PC-9 (cell line): ENCODE results near the gene G6PC3. TPM values are rescaled to one million over a fixed set of nuclear protein-coding genes. Genes with fewer than 3 reads are reported as not detected.
"Not testable (repeated sequence)": the region's sequence is repeated elsewhere in the genome, so short reads cannot be mapped to it uniquely, and the experiment has no call there.

ENCODE experiments used
- Bru-seq: library from RNA; stranded (reverse); fragments of 400-500 nt; gene quantifications from one replicate; lab custom pipeline; 2021; lab: Mats Ljungman, UMichigan
- BruChase-seq, 2 experiments: library from RNA; stranded (reverse); fragments of 400-500 nt; gene quantifications; one replicate each; lab custom pipeline; 2021; lab: Mats Ljungman, UMichigan
- BruUV-seq: library from RNA; stranded (reverse); fragments of 400-500 nt; replicated peaks from 2 replicates; lab custom pipeline; 2021; lab: Mats Ljungman, UMichigan
- CTCF ChIA-PET: fragments of 300-600 bp; sonication (Branson Sonifier 250); formaldehyde crosslinking; loops from one replicate; lab custom pipeline; 2022; ENCODE audit warnings: antibody characterized with exemption; lab: Charles Lee
- POLR2A ChIA-PET: fragments of 300-600 bp; sonication (Branson Sonifier 250); formaldehyde crosslinking; loops from one replicate; lab custom pipeline; 2022; ENCODE audit warnings: antibody characterized with exemption; ENCODE audit not compliant: unreplicated experiment; lab: Charles Lee
- DNase-seq, 2 experiments: peaks; one replicate each; pipeline versions ENCODE4 v3.0.0 to v3.0.0-alpha.2; 2015 to 2022; ENCODE audit warnings: mixed read lengths in 1 of 2
- H2AFZ ChIP-seq: fragments of 200-600 bp; sonication (generic); 2 replicates; pipeline ENCODE4 v1.8.1; 2017; ENCODE audit warnings: antibody characterized with exemption
- H3F3A ChIP-seq: fragments of 200-600 bp; sonication (generic); 2 replicates; pipeline ENCODE4 v1.8.1; 2017; ENCODE audit warnings: antibody characterized with exemption, mild to moderate bottlenecking, low read depth; ENCODE audit not compliant: insufficient read depth
- H3K27ac ChIP-seq: fragments of 200-600 bp; sonication (generic); 2 replicates; pipeline ENCODE4 v1.6.1; 2016; ENCODE audit warnings: mixed run types
- H3K27me3 ChIP-seq: fragments of 200-600 bp; sonication (generic); 2 replicates; pipeline ENCODE4 v1.6.1; 2016; ENCODE audit warnings: low read depth, mixed run types; ENCODE audit not compliant: insufficient read depth
- H3K36me3 ChIP-seq: fragments of 200-600 bp; sonication (generic); 2 replicates; pipeline ENCODE4 v1.6.1; 2016; ENCODE audit warnings: low read depth, mixed run types
- H3K4me1 ChIP-seq: fragments of 200-600 bp; sonication (generic); replicated peaks from 2 replicates; pipeline ENCODE4 v1.6.1; 2016; ENCODE audit warnings: mixed run types; ENCODE audit not compliant: insufficient read depth
- H3K4me2 ChIP-seq: fragments of 200-600 bp; sonication (generic); 2 replicates; pipeline ENCODE4 v1.6.1; 2017; ENCODE audit warnings: mixed run types
- H3K4me3 ChIP-seq: fragments of 200-600 bp; sonication (generic); 2 replicates; pipeline ENCODE4 v1.6.1; 2016; ENCODE audit warnings: mixed run types
- H3K79me2 ChIP-seq: fragments of 200-600 bp; sonication (generic); 2 replicates; pipeline ENCODE4 v1.6.1; 2017; ENCODE audit warnings: low read depth, mixed run types
- H3K9me2 ChIP-seq: fragments of 200-600 bp; sonication (generic); 2 replicates; pipeline ENCODE4 v1.8.1; 2017; ENCODE audit warnings: mild to moderate bottlenecking; ENCODE audit not compliant: insufficient read depth
- H3K9me3 ChIP-seq: fragments of 200-600 bp; sonication (generic); 2 replicates; pipeline ENCODE4 v1.8.1; 2016; ENCODE audit warnings: low read depth; ENCODE audit not compliant: insufficient read depth
- H4K20me1 ChIP-seq: fragments of 200-600 bp; sonication (generic); 2 replicates; pipeline ENCODE4 v1.8.1; 2017; ENCODE audit not compliant: insufficient read depth
- EZH2 ChIP-seq: fragments of 200-600 bp; sonication (generic); IDR thresholded peaks from 2 replicates; pipeline ENCODE4 v1.8.0; 2017; ENCODE audit warnings: antibody characterized with exemption, low read depth
- intact Hi-C: fragments of 100-400 bp; cut with micrococcal nuclease; formaldehyde crosslinking; loops from one replicate; pipeline ENCODE4 v1.10.0; 2022; ENCODE audit not compliant: unreplicated experiment
- long read RNA-seq: library from polyadenylated mRNA; stranded (forward); transcript quantifications from one replicate; pipeline ENCODE4 v2.0.0, GENCODE V29; 2022
- total RNA-seq: library from RNA; stranded (reverse); gene quantifications from 2 replicates; pipeline ENCODE4 v1.2.3, GENCODE V29; 2021
- TF ChIP-seq, protein P1 (sequence below): fragments of 200-600 bp; sonication (generic); conservative IDR thresholded peaks from 2 replicates; pipeline ENCODE4 v1.6.1; 2017; ENCODE audit warnings: mixed run types, antibody characterized with exemption, mild to moderate bottlenecking, moderate library complexity

The G6PC3 gene
- 69.3 and 70.9 TPM in 2 replicates for total RNA-seq
- Bru-seq, nascent RNA = percentile 76 among the genes with signal in this experiment
- BruChase-seq, experiment 1, labeled RNA remaining after a 2-hour chase = percentile 67 among the genes with signal in this experiment
- BruChase-seq, experiment 2, labeled RNA remaining after a 6-hour chase = percentile 79 among the genes with signal in this experiment
- long read RNA-seq, transcript G6PC3-201 (6 exons, 1,533 nt) = major isoform, 101 of 145 reads
- long read RNA-seq, partial matches to known transcripts = 2 of 145 reads
- long read RNA-seq, other reads (novel, unspliced or antisense) = 39 of 145 reads

DNA sequence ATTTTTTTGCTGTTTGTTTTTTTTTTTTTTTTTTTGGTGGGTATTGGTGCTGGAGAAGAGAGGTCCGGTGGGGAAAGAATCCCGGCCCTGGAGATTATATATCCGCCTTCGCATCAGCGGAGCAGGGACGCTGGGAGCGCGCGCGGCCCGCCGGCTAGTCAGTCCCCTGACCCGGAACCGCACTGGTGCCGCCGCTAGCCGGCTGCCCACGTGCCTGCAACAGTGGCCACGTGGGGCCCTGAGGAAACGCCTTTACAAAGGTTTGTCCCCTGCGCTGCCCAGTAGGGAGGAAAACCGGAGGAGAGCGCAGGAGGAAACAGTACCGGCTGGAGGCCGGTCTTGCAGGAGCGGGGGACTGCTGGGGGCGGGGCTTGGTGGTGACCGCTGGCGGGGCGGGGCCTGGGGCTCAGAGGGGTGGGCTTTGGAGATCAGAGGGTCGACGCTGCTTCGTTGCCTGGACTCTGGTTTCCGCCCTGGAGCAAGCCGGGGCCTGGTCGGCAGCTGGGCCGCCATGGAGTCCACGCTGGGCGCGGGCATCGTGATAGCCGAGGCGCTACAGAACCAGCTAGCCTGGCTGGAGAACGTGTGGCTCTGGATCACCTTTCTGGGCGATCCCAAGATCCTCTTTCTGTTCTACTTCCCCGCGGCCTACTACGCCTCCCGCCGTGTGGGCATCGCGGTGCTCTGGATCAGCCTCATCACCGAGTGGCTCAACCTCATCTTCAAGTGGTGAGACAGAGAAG, at the start of gene G6PC3:
G6PC3 (plus strand) TSS at position 281 of the 743 bp plus-strand sequence; CDS start at position 512, 231 bp downstream.
- peaks cover 42% of the 10 kb centered on the region for H3K79me2 ChIP-seq
- TF ChIP-seq EZH2 = no peak
- TF ChIP-seq, protein P1, sequence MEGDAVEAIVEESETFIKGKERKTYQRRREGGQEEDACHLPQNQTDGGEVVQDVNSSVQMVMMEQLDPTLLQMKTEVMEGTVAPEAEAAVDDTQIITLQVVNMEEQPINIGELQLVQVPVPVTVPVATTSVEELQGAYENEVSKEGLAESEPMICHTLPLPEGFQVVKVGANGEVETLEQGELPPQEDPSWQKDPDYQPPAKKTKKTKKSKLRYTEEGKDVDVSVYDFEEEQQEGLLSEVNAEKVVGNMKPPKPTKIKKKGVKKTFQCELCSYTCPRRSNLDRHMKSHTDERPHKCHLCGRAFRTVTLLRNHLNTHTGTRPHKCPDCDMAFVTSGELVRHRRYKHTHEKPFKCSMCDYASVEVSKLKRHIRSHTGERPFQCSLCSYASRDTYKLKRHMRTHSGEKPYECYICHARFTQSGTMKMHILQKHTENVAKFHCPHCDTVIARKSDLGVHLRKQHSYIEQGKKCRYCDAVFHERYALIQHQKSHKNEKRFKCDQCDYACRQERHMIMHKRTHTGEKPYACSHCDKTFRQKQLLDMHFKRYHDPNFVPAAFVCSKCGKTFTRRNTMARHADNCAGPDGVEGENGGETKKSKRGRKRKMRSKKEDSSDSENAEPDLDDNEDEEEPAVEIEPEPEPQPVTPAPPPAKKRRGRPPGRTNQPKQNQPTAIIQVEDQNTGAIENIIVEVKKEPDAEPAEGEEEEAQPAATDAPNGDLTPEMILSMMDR = no peak
- no peaks in the 10 kb centered on the region for H3K9me2 ChIP-seq
- no peaks in the 10 kb centered on the region for H3K9me3 ChIP-seq
- POLR2A ChIA-PET = interaction anchor here (0.6 to 1.0 kb wide), 4 partner anchors 12 to 602 kb away, joined by 3 to 22 read pairs (median 16); no protein-coding TSS in a partner anchor
- H4K20me1 ChIP-seq = no peaks in the 10 kb centered on the region; the same call in 1 of the 2 replicates
- H3K4me3 ChIP-seq = peak within 1 kb of the TSS; percentile 66
- CTCF ChIA-PET = interaction anchor here (0.7 kb wide), 2 partner anchors 62 to 275 kb away, joined by 3 read pairs; no protein-coding TSS in a partner anchor
- no peaks in the 10 kb centered on the region for H3K27me3 ChIP-seq
- H3K4me2 ChIP-seq = peak within 1 kb of the TSS; percentile 84
- 0 out of 2 replicates have a peak, but pooled peaks cover 7% of the 10 kb centered on the region for H3K36me3 ChIP-seq
- H2AFZ ChIP-seq = peak within 1 kb of the TSS; percentile 91
- no TSS peak for BruUV-seq
- DNase-seq = peak; percentile 93
- intact Hi-C loops = loop anchor here (1.0 to 10.0 kb wide), 5 partner anchors 37 to 274 kb away; partner anchors contain the start of genes GRN and TMUB2
- H3F3A ChIP-seq = peaks cover 46% of the 10 kb centered on the region
- peak within 1 kb of the TSS; percentile 87 for H3K27ac ChIP-seq
- peaks cover 40% of the 10 kb centered on the region for H3K4me1 ChIP-seq

DNA sequence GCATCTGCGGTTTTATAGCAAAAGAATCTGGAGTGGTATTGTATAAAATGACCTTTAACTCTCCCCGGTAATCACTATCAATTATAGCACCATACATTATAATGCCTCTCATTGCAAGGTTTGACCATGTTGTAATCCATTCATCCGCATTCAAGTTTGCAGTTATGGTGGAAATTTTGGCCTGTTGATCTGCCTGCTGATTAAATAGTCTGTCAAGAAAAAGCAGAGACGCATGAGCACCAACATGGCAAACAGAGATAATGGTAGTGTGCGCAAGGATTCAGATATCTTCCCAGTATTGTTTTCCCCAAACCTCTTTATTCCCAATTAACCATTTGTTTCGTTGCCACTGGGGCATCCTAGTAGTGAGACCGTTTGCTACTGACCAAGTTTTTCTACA, 49.3 kb upstream of the G6PC3 start:
- H3K9me3 ChIP-seq, H3K36me3 ChIP-seq, intact Hi-C loops, H3K79me2 ChIP-seq, H3F3A ChIP-seq, H3K4me1 ChIP-seq, H3K4me2 ChIP-seq, H3K27ac ChIP-seq, BruUV-seq, DNase-seq, H3K4me3 ChIP-seq, H2AFZ ChIP-seq, POLR2A ChIA-PET, CTCF ChIA-PET, H4K20me1 ChIP-seq, H3K27me3 ChIP-seq, H3K9me2 ChIP-seq: not testable (repeated sequence)

DNA sequence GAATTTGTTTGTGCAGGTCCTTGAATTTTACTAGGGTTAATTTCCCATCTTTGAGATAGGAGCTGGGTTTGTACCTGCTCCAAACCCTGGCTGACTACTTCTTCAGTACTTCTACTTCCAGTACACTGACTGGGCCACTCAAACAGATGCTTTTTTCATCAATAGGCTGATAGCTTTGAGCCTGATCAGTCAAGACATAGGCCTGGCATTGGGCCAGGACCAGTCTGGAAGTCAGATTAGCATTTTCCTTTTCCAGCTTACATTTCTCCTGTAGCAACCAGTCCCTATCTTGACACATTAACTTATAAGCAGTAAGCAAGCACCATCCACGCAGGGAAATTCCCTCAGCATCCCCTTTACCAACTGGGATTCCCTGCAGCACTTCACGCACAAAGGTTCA, 48.3 kb upstream of the G6PC3 start:
- no peaks in the 10 kb centered on the region for H3K79me2 ChIP-seq
- H3K27ac ChIP-seq = no peak overlapping the region
- H4K20me1 ChIP-seq = no peaks in the 10 kb centered on the region
- no peaks in the 10 kb centered on the region for H3K36me3 ChIP-seq
- no peak overlapping the region for H2AFZ ChIP-seq
- H3F3A ChIP-seq = peaks cover 4% of the 10 kb centered on the region; the same call in 1 of the 2 replicates
- intact Hi-C loops = no loop called here
- DNase-seq = no peak
- no peak overlapping the region for H3K4me3 ChIP-seq
- TF ChIP-seq, protein P1 = no peak
- no peak for TF ChIP-seq EZH2
- H3K9me2 ChIP-seq = no peaks in the 10 kb centered on the region
- ChIA-PET CTCF (no interaction called here), POLR2A (no interaction called here)
- H3K9me3 ChIP-seq = no peaks in the 10 kb centered on the region
- no peaks in the 10 kb centered on the region for H3K27me3 ChIP-seq
- H3K4me1 ChIP-seq = no peaks in the 10 kb centered on the region
- H3K4me2 ChIP-seq = no peak overlapping the region
- BruUV-seq = no TSS peak
